HEK293 (cell line): Measurements from ENCODE around the gene FAM43A.

Experiments used
- BCL11A ChIP-seq: fragments of 450-650 bp; formaldehyde crosslinking; IDR thresholded peaks from 2 replicates; pipeline ENCODE4 v1.5.1; 2016; ENCODE audit warnings: low read depth, missing biosample characterization, missing genetic modification characterization
- GLI2 ChIP-seq: fragments of 450-650 bp; formaldehyde crosslinking; IDR thresholded peaks from 2 replicates; pipeline ENCODE4; 2017; ENCODE audit warnings: missing biosample characterization, missing genetic modification characterization, low read depth, borderline replicate concordance
- KLF16 ChIP-seq: fragments of 450-650 bp; formaldehyde crosslinking; IDR thresholded peaks from 2 replicates; pipeline ENCODE4 v1.5.1; 2017; ENCODE audit warnings: missing biosample characterization, missing genetic modification characterization
- ZBTB48 ChIP-seq: fragments of 450-650 bp; formaldehyde crosslinking; IDR thresholded peaks from 2 replicates; pipeline ENCODE4 v1.5.1; 2016; ENCODE audit warnings: missing biosample characterization, missing genetic modification characterization
- ZNF394 ChIP-seq: fragments of 450-650 bp; formaldehyde crosslinking; IDR thresholded peaks from 2 replicates; pipeline ENCODE4 v1.5.1; 2016; ENCODE audit warnings: missing biosample characterization, missing genetic modification characterization, mild to moderate bottlenecking, moderate library complexity, borderline replicate concordance
- ZNF501 ChIP-seq: fragments of 450-650 bp; formaldehyde crosslinking; IDR thresholded peaks from 2 replicates; pipeline ENCODE4 v1.5.1; 2016; ENCODE audit warnings: missing biosample characterization, missing genetic modification characterization
- ZNF670 ChIP-seq: fragments of 450-650 bp; formaldehyde crosslinking; IDR thresholded peaks from 2 replicates; pipeline ENCODE4 v1.5.1; 2016; ENCODE audit warnings: missing biosample characterization, missing genetic modification characterization, low read depth
- TF ChIP-seq, protein P1 (sequence below): fragments of 450-650 bp; formaldehyde crosslinking; IDR thresholded peaks from 2 replicates; pipeline ENCODE4 v1.5.1; 2016; ENCODE audit warnings: missing biosample characterization, missing genetic modification characterization
- TF ChIP-seq, protein P2 (sequence below): sonication (generic); formaldehyde crosslinking; IDR thresholded peaks from 2 replicates; pipeline ENCODE4 v1.8.1; 2022; ENCODE audit warnings: mild to moderate bottlenecking, moderate library complexity, missing genetic modification reagents
- TF ChIP-seq, protein P3 (sequence below): fragments of 450-650 bp; formaldehyde crosslinking; IDR thresholded peaks from 2 replicates; pipeline ENCODE4 v1.5.1; 2016; ENCODE audit warnings: missing biosample characterization, missing genetic modification characterization

GRCh38 chr3:194686414-194686815 lies 732 bp downstream of the FAM43A start:
- no peak for TF ChIP-seq BCL11A (tag by site-specific recombination)
- TF ChIP-seq GLI2 (tag by site-specific recombination): no peak
- TF ChIP-seq ZBTB48 (tag by site-specific recombination): no peak
- TF ChIP-seq ZNF394 (tag by site-specific recombination): no peak
- TF ChIP-seq, protein P1, sequence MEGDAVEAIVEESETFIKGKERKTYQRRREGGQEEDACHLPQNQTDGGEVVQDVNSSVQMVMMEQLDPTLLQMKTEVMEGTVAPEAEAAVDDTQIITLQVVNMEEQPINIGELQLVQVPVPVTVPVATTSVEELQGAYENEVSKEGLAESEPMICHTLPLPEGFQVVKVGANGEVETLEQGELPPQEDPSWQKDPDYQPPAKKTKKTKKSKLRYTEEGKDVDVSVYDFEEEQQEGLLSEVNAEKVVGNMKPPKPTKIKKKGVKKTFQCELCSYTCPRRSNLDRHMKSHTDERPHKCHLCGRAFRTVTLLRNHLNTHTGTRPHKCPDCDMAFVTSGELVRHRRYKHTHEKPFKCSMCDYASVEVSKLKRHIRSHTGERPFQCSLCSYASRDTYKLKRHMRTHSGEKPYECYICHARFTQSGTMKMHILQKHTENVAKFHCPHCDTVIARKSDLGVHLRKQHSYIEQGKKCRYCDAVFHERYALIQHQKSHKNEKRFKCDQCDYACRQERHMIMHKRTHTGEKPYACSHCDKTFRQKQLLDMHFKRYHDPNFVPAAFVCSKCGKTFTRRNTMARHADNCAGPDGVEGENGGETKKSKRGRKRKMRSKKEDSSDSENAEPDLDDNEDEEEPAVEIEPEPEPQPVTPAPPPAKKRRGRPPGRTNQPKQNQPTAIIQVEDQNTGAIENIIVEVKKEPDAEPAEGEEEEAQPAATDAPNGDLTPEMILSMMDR (tag by site-specific recombination): no peak
- TF ChIP-seq, protein P2, sequence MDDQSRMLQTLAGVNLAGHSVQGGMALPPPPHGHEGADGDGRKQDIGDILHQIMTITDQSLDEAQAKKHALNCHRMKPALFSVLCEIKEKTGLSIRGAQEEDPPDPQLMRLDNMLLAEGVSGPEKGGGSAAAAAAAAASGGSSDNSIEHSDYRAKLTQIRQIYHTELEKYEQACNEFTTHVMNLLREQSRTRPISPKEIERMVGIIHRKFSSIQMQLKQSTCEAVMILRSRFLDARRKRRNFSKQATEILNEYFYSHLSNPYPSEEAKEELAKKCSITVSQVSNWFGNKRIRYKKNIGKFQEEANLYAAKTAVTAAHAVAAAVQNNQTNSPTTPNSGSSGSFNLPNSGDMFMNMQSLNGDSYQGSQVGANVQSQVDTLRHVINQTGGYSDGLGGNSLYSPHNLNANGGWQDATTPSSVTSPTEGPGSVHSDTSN (CRISPR knock-in tag): no peak
- TF ChIP-seq ZNF670: no peak
- TF ChIP-seq KLF16 (tag by site-specific recombination): no peak
- TF ChIP-seq, protein P3, sequence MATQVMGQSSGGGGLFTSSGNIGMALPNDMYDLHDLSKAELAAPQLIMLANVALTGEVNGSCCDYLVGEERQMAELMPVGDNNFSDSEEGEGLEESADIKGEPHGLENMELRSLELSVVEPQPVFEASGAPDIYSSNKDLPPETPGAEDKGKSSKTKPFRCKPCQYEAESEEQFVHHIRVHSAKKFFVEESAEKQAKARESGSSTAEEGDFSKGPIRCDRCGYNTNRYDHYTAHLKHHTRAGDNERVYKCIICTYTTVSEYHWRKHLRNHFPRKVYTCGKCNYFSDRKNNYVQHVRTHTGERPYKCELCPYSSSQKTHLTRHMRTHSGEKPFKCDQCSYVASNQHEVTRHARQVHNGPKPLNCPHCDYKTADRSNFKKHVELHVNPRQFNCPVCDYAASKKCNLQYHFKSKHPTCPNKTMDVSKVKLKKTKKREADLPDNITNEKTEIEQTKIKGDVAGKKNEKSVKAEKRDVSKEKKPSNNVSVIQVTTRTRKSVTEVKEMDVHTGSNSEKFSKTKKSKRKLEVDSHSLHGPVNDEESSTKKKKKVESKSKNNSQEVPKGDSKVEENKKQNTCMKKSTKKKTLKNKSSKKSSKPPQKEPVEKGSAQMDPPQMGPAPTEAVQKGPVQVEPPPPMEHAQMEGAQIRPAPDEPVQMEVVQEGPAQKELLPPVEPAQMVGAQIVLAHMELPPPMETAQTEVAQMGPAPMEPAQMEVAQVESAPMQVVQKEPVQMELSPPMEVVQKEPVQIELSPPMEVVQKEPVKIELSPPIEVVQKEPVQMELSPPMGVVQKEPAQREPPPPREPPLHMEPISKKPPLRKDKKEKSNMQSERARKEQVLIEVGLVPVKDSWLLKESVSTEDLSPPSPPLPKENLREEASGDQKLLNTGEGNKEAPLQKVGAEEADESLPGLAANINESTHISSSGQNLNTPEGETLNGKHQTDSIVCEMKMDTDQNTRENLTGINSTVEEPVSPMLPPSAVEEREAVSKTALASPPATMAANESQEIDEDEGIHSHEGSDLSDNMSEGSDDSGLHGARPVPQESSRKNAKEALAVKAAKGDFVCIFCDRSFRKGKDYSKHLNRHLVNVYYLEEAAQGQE (tag by site-specific recombination): no peak
- TF ChIP-seq ZNF501 (tag by site-specific recombination): no peak
